Smooth muscle cell (in vitro differentiated cells): Measurements from ENCODE around the gene LNPK. TPM values are rescaled to one million over a fixed set of nuclear protein-coding genes. Genes with fewer than 3 reads are reported as not detected.

ENCODE experiments used
- DNase-seq: peaks from one replicate; lab custom pipeline; 2025; ENCODE audit not compliant: unreplicated experiment; lab: John Stamatoyannopoulos, UW
- H2AFZ ChIP-seq: fragments of 200-600 bp; sonication (generic); 2 replicates; pipeline ENCODE4 v1.6.0; 2016; ENCODE audit warnings: antibody characterized with exemption, low read depth, mild to moderate bottlenecking
- H3F3A ChIP-seq: fragments of 200-600 bp; sonication (generic); 2 replicates; pipeline ENCODE4 v1.6.0; 2017; ENCODE audit warnings: antibody characterized with exemption, low read depth
- H3K27ac ChIP-seq: fragments of 200-600 bp; sonication (generic); 2 replicates; pipeline ENCODE4 v1.5.1; 2016; ENCODE audit warnings: low read depth, mild to moderate bottlenecking
- H3K27me3 ChIP-seq: fragments of 200-600 bp; sonication (generic); 2 replicates; pipeline ENCODE4 v1.6.1; 2016; ENCODE audit warnings: low read depth, mild to moderate bottlenecking
- H3K36me3 ChIP-seq: fragments of 200-600 bp; sonication (generic); 2 replicates; pipeline ENCODE4 v1.5.1; 2016; ENCODE audit warnings: low read depth
- H3K4me1 ChIP-seq: fragments of 200-600 bp; sonication (generic); 2 replicates; pipeline ENCODE4 v1.5.1; 2016; ENCODE audit warnings: low read depth
- H3K4me2 ChIP-seq: fragments of 200-600 bp; sonication (generic); 2 replicates; pipeline ENCODE4 v1.6.0; 2016; ENCODE audit warnings: mild to moderate bottlenecking
- H3K4me3 ChIP-seq: fragments of 200-600 bp; sonication (generic); 2 replicates; pipeline ENCODE4 v1.5.1; 2016; ENCODE audit warnings: mild to moderate bottlenecking
- H3K79me2 ChIP-seq: fragments of 200-600 bp; sonication (generic); 2 replicates; pipeline ENCODE4 v1.6.0; 2016; ENCODE audit warnings: low read depth, mild to moderate bottlenecking
- H3K9ac ChIP-seq: fragments of 200-600 bp; sonication (generic); 2 replicates; pipeline ENCODE4 v1.6.0; 2016; ENCODE audit warnings: low read depth
- H3K9me3 ChIP-seq: fragments of 200-600 bp; sonication (generic); replicated peaks from 2 replicates; pipeline ENCODE4 v1.5.1; 2016; ENCODE audit warnings: low read depth
- H4K20me1 ChIP-seq: fragments of 200-600 bp; sonication (generic); 2 replicates; pipeline ENCODE4 v1.6.0; 2016; ENCODE audit warnings: low read depth
- CTCF ChIP-seq: fragments of 200-600 bp; sonication (generic); IDR thresholded peaks from 2 replicates; pipeline ENCODE4 v1.5.1; 2017; ENCODE audit warnings: borderline replicate concordance, mild to moderate bottlenecking, antibody characterized with exemption; ENCODE audit not compliant: insufficient read depth, poor library complexity, severe bottlenecking
- WGBS: methylation state at CpG from one replicate; pipeline ENCODE4 v1.1.7; 2016; ENCODE audit warnings: low lambda C conversion rate; 5-methylcytosine and 5-hydroxymethylcytosine counted together
- polyA plus RNA-seq: library from polyadenylated mRNA; unstranded; fragments of >200 nt; fragmentation: Nextera tagmentation; extraction: Ambion mirVana; gene quantifications from 2 replicates; pipeline ENCODE4 v1.2.1, GENCODE V29; 2016
- total RNA-seq: library from RNA; depleted of rRNA; stranded (reverse); fragments of >200 nt; gene quantifications from 2 replicates; pipeline ENCODE4 v1.2.3, GENCODE V29; 2014

Gene LNPK
- total and polyA plus RNA-seq, 2 experiments from 2014 or later = 14.4 to 38.5 TPM

GRCh38 chr2:175884697-175885393 is 117.2 kb downstream of the LNPK start:
- no peak overlapping the region for H2AFZ ChIP-seq
- no peaks in the 10 kb centered on the region for H3K9me3 ChIP-seq
- no peak overlapping the region for H3K4me3 ChIP-seq
- 76% methylated on average over 7 of the region's 7 CpGs for WGBS
- no peak for DNase-seq
- no peaks in the 10 kb centered on the region for H3K36me3 ChIP-seq
- peaks cover 4% of the 10 kb centered on the region for H3K4me1 ChIP-seq
- H3K79me2 ChIP-seq = no peaks in the 10 kb centered on the region
- no peak overlapping the region for H3K9ac ChIP-seq
- no peak overlapping the region for H3K4me2 ChIP-seq
- no peaks in the 10 kb centered on the region for H3K27me3 ChIP-seq
- no peaks in the 10 kb centered on the region for H3F3A ChIP-seq
- H3K27ac ChIP-seq = no peak overlapping the region
- TF ChIP-seq CTCF = no peak
- no peaks in the 10 kb centered on the region for H4K20me1 ChIP-seq

GRCh38 chr2:175883586-175884194 is 118.4 kb downstream of the LNPK start:
- Histone ChIP-seq H3K9ac (no peak overlapping the region), H3K27me3 (no peaks in the 10 kb centered on the region), H3K79me2 (no peaks in the 10 kb centered on the region), H3K36me3 (no peaks in the 10 kb centered on the region), H3F3A (no peaks in the 10 kb centered on the region), H3K4me2 (no peak overlapping the region), H2AFZ (no peak overlapping the region), H4K20me1 (no peaks in the 10 kb centered on the region), H3K4me3 (no peak overlapping the region), H3K9me3 (no peaks in the 10 kb centered on the region), H3K27ac (no peak overlapping the region), H3K4me1 (peaks cover 4% of the 10 kb centered on the region)
- no peak for TF ChIP-seq CTCF
- no peak for DNase-seq
- 72% methylated on average over 7 of the region's 7 CpGs for WGBS

- H3K9me3 ChIP-seq = no peaks in the 10 kb centered on the region
- 88% methylated on average over 3 of the region's 3 CpGs for WGBS
These were observed 122.4 kb downstream of the LNPK start for GRCh38 chr2:175879679-175880078.

More at GRCh38 chr2:175879679-175880078, 122.4 kb downstream of the LNPK start:
- H4K20me1 ChIP-seq = no peaks in the 10 kb centered on the region
- H3K79me2 ChIP-seq = no peaks in the 10 kb centered on the region
- H3K9ac ChIP-seq = no peak overlapping the region
- no peak overlapping the region for H2AFZ ChIP-seq
- H3F3A ChIP-seq = no peaks in the 10 kb centered on the region
- no peaks in the 10 kb centered on the region for H3K36me3 ChIP-seq
- no peak for TF ChIP-seq CTCF
- H3K27me3 ChIP-seq = no peaks in the 10 kb centered on the region
- no peak for DNase-seq
- no peak overlapping the region for H3K27ac ChIP-seq
- peaks cover 4% of the 10 kb centered on the region for H3K4me1 ChIP-seq
- H3K4me2 ChIP-seq = no peak overlapping the region
- H3K4me3 ChIP-seq = no peak overlapping the region
